ENCODE results near the gene MTSS2.
A peak's percentile ranks its signal among the peaks of the same experiment; 100 is the strongest.

Gene MTSS2

DNA sequence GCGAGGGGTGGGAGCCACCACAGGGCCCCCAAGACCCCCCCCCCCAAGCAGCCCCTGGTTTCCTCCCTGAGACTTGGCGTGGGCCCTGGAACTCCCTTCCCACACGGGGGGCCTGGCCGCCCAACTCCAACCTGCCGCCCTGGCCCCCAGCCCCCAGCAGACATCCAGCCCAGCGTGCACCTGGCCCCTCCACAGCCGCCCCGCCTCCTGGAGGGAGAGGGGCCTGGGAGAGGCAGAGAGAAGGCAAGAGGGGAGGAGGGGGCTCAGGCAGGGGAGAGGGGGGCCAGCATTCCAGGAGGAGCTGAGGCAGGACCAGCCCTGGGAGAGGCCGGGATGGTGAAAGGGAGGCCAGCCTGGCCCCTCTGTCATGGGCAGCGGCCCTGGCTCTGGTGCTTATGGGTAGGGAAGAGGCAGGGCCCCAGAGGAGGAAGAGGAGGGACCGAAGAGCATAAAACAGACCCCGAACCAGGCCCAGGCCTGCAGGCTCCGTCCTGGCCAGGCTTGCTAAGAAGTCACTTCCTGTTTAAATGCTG, 22.8 kb downstream of the MTSS2 start:
- DNase-seq, result no peak
- Mint-ChIP-seq H3K27ac (no peak overlapping the region), H3K9me3 (peaks cover 13% of the 10 kb centered on the region), H3K27me3 (ENCODE audit: low read depth, poor library complexity) (no peaks in the 10 kb centered on the region), H3K4me3 (no peak overlapping the region), H3K4me1 (peaks cover 4% of the 10 kb centered on the region), H3K36me3 (ENCODE audit: low read depth) (peaks cover 30% of the 10 kb centered on the region)
- TF ChIP-seq, protein P1, sequence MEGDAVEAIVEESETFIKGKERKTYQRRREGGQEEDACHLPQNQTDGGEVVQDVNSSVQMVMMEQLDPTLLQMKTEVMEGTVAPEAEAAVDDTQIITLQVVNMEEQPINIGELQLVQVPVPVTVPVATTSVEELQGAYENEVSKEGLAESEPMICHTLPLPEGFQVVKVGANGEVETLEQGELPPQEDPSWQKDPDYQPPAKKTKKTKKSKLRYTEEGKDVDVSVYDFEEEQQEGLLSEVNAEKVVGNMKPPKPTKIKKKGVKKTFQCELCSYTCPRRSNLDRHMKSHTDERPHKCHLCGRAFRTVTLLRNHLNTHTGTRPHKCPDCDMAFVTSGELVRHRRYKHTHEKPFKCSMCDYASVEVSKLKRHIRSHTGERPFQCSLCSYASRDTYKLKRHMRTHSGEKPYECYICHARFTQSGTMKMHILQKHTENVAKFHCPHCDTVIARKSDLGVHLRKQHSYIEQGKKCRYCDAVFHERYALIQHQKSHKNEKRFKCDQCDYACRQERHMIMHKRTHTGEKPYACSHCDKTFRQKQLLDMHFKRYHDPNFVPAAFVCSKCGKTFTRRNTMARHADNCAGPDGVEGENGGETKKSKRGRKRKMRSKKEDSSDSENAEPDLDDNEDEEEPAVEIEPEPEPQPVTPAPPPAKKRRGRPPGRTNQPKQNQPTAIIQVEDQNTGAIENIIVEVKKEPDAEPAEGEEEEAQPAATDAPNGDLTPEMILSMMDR (IDR thresholded peaks at IDR 0.05), result no peak

DNA sequence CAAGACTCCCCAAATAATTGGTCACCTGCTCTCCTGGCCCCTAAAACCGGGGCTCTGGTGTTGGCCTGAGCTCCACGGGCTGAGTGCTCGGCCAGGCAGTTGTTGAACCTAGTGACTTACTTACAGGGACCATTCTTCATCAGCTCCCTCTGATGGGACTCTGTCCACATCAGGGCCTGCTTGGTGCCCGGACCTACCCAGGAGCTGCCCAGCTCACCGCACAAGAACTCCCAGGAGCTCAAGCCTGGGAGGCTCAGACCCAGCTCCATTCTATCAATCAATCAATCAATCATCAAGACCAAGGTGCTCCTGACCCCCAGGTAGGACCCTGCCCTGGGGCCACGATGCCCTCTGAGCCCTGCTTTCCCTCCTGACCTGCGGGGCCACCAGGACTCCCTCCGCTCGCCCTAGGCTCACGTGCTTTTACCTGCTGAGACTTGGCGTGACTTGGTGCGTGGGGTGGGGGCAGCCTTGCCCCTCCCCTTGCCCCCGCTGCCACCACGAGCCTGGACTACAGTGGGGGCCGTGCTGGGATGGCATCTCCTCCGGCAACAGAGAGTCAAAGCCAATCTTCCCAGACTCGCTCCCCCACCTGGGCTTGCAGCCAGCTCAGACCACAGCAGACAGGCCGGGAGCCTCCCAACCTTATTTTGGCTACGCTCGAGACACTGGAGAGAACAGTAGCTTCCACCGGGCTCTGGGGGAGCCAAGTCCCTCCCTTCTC, 23.8 kb downstream of the MTSS2 start:
- Mint-ChIP-seq H3K4me1 (peaks cover 4% of the 10 kb centered on the region), H3K27ac (peak overlapping the region; percentile 91), H3K27me3 (ENCODE audit: low read depth, poor library complexity) (no peaks in the 10 kb centered on the region), H3K4me3 (no peak overlapping the region), H3K36me3 (ENCODE audit: low read depth) (peaks cover 20% of the 10 kb centered on the region), H3K9me3 (peaks cover 3% of the 10 kb centered on the region)
- TF ChIP-seq, protein P1 (IDR thresholded peaks at IDR 0.05), result no peak
- DNase-seq, result no peak

DNA sequence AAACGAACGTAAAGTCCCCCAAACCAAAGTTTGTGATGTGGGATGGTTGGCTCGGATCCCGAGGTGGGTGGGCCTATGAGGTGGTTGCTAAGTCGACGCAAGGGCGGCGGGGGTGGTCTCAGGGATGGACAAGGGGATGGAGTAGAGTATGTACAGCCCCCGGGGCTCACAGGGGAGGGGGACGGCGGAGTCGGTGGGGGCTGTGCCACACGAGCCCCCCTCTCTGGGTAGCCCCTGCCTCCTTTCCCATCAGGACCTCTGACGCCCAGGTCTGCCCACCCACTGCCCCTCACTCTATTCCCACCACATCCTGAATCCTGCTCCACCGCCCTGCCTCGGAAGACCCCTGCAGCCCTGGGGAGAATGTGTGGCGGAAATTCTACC, 24.3 kb downstream of the MTSS2 start:
- Mint-ChIP-seq H3K27me3 (ENCODE audit: low read depth, poor library complexity) (no peaks in the 10 kb centered on the region), H3K27ac (no peak overlapping the region), H3K9me3 (peaks cover under 1% of the 10 kb centered on the region), H3K36me3 (ENCODE audit: low read depth) (peaks cover 14% of the 10 kb centered on the region), H3K4me1 (peaks cover 4% of the 10 kb centered on the region), H3K4me3 (no peak overlapping the region)
- DNase-seq, result no peak
- TF ChIP-seq, protein P1 (IDR thresholded peaks at IDR 0.05), result no peak

DNA sequence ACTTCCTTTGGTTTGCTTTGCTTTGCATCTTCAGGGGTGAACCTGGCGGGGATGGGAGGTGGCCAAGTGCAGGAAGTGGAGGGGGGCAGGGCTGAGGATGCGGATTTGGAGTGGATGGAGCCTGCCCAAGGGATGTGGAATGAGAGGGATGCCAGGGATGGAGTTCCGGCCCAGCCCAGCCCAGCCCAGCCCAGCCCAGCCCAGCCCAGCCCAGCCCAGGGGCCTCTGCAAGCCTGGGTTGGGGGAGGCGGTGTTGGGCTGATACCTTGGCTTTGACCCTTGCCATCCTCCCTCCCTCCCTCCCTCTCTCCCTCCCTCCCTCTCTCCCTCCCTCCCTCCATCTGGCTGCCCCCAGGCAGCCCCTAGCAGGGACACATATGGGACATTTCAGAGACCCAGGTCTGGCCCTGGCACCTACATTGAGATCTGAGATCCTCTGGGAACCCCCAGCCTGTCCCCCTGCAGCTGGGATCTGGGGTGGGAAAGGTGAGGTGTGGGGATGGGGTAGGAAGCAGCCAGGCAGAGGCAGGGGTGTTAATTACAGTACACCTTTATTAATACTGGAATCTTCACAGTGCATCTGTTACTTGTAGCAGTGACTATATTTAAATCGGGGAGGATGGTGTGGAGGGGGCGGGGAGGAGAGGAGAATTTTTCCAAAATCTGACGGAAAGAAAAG, 25.0 kb downstream of the MTSS2 start:
- Mint-ChIP-seq H3K36me3 (ENCODE audit: low read depth) (peaks cover 7% of the 10 kb centered on the region), H3K9me3 (no peaks in the 10 kb centered on the region), H3K4me1 (peaks cover 4% of the 10 kb centered on the region), H3K27me3 (ENCODE audit: low read depth, poor library complexity) (no peaks in the 10 kb centered on the region), H3K4me3 (no peak overlapping the region), H3K27ac (no peak overlapping the region)
- TF ChIP-seq, protein P1 (IDR thresholded peaks at IDR 0.05), result no peak
- no peak for DNase-seq

DNA sequence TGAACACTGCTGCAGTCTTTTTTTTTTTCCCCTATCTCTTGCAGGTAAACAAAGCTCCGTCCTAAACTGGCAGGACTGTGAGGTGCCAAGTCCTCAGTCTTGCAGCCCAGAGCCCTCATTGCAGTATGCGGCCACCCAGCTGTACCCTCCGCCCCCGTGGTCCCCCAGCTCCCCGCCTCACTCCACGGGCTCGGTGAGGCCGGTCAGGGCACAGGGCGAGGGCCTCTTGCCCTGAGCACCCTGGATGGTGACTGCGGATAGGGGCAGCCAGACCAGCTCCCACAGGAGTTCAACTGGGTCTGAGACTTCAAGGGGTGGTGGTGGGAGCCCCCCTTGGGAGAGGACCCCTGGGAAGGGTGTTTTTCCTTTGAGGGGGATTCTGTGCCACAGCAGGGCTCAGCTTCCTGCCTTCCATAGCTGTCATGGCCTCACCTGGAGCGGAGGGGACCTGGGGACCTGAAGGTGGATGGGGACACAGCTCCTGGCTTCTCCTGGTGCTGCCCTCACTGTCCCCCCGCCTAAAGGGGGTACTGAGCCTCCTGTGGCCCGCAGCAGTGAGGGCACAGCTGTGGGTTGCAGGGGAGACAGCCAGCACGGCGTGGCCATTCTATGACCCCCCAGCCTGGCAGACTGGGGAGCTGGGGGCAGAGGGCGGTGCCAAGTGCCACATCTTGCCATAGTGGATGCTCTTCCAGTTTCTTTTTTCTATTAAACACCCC, 25.7 kb downstream of the MTSS2 start:
- Mint-ChIP-seq H3K9me3 (no peaks in the 10 kb centered on the region), H3K27me3 (ENCODE audit: low read depth, poor library complexity) (no peaks in the 10 kb centered on the region), H3K4me3 (no peak overlapping the region), H3K4me1 (peaks cover 4% of the 10 kb centered on the region), H3K36me3 (ENCODE audit: low read depth) (peaks cover under 1% of the 10 kb centered on the region), H3K27ac (no peak overlapping the region)
- DNase-seq, result no peak
- TF ChIP-seq, protein P1 (IDR thresholded peaks at IDR 0.05), result no peak

All from nephron progenitor cell (in vitro differentiated cells).